NCI-H460 (cell line): ENCODE measurements around the gene HEXB. TPM values are rescaled to one million over a fixed set of nuclear protein-coding genes. Genes with fewer than 3 reads are reported as not detected.
"Not testable (repeated sequence)": the region's sequence is repeated elsewhere in the genome, so short reads cannot be mapped to it uniquely, and the experiment has no call there.

ENCODE experiments used
- DNase-seq: peaks from one replicate; pipeline ENCODE4 v3.0.0-alpha.2; 2016; ENCODE audit warnings: low read depth; ENCODE audit errors: extremely low read depth
- total RNA-seq: library from RNA; depleted of rRNA; stranded (reverse); fragments of >200 nt; shearing (Covaris generic); gene quantifications from 2 replicates; pipeline ENCODE4 v1.2.3, GENCODE V29; 2014

HEXB gene
- total RNA-seq, 1 experiment from 2014 or later, result 304 TPM

- no peak for DNase-seq
These were observed 29.3 kb upstream of the HEXB start for GRCh38 chr5:74655716-74656115.

- no peak for DNase-seq
These were observed 27.9 kb upstream of the HEXB start for GRCh38 chr5:74657165-74657564.

GRCh38 chr5:74659172-74659571, 25.9 kb upstream of the HEXB start:
- DNase-seq, result no peak

- DNase-seq, result no peak
These were observed 24.9 kb upstream of the HEXB start for GRCh38 chr5:74660140-74660539.

GRCh38 chr5:74660873-74661272, 24.2 kb upstream of the HEXB start:
- DNase-seq, result no peak

- no peak for DNase-seq
These were observed 20.5 kb upstream of the HEXB start for GRCh38 chr5:74664551-74664950.

GRCh38 chr5:74665273-74665672, 19.8 kb upstream of the HEXB start:
- DNase-seq, result no peak

- DNase-seq, result no peak
These were observed 19.2 kb upstream of the HEXB start for GRCh38 chr5:74665816-74666215.

- no peak for DNase-seq
These were observed 17.6 kb upstream of the HEXB start for GRCh38 chr5:74667396-74667795.

GRCh38 chr5:74669821-74670220, 15.2 kb upstream of the HEXB start:
- DNase-seq, result no peak

- DNase-seq, result no peak
These were observed 14.5 kb upstream of the HEXB start for GRCh38 chr5:74670396-74671038.

GRCh38 chr5:74672215-74672877, 12.7 kb upstream of the HEXB start:
- no peak for DNase-seq

GRCh38 chr5:74673011-74673790, 11.8 kb upstream of the HEXB start:
- DNase-seq, result peak; percentile 43

- not testable (repeated sequence) for DNase-seq
These were observed 8.6 kb upstream of the HEXB start for GRCh38 chr5:74676466-74676865.

GRCh38 chr5:74678123-74678522, 6.9 kb upstream of the HEXB start:
- DNase-seq, result not testable (repeated sequence)

GRCh38 chr5:74679300-74679699, 5.7 kb upstream of the HEXB start:
- DNase-seq, result not testable (repeated sequence)

GRCh38 chr5:74679966-74680365, 5.1 kb upstream of the HEXB start:
- DNase-seq, result no peak

GRCh38 chr5:74685979-74686631, 1.1 kb downstream of the HEXB start:
- DNase-seq, result no peak

GRCh38 chr5:74686962-74687751, 2.1 kb downstream of the HEXB start:
- DNase-seq, result no peak

GRCh38 chr5:74693191-74693590, 8.2 kb downstream of the HEXB start:
- no peak for DNase-seq
